Daoy (cell line): ENCODE results near the gene EXOSC10. TPM values are rescaled to one million over a fixed set of nuclear protein-coding genes. Genes with fewer than 3 reads are reported as not detected.
"Not testable (repeated sequence)": the region's sequence is repeated elsewhere in the genome, so short reads cannot be mapped to it uniquely, and the experiment has no call there.

Source experiments
- DNase-seq: peaks from one replicate; pipeline ENCODE4 v3.0.0-alpha.2; 2015; ENCODE audit warnings: low read depth
- total RNA-seq: library from RNA; depleted of rRNA; stranded (reverse); fragments of >200 nt; shearing (Covaris generic); gene quantifications from 2 replicates; pipeline ENCODE4 v1.2.3, GENCODE V29; 2014

Gene EXOSC10
- total RNA-seq, 1 experiment from 2014 or later: 69.1 TPM

DNA sequence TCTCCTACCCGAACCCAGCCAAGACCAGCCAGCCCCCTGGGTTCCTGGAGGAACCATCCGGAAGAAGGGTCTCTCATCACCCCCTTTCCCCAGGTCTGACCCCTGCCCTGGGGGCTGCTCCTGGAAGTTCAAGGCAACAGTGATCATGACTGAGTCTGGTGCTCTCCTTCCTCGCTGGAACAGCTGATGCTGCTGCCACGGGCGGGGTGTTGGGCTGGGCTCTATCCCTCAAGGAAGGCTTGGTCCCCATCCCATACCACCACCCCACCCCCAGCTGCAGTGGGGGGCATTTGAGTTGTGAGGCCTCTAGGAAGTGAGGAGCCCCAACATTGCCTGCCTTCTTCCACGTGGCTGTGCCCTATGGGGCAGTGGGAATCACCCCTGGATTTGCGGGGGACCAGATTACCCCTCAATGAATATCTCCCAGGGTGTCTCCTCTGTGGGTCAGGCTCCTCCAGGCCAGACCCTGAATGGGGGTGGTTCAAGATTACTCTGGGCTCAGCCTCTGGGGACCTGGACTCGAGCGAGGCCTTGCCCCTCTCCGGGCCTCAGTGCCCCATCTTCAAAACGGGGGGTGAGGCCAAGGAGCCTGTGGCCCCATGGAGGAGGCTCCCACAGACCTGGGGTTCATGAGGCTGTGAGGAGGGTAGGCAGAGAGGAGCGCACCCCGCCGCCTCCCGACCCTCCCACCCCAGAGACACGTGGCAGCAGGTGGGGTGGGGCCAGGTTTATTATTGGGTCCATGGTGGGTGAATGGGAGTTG is 55.4 kb downstream of the EXOSC10 start:
- DNase-seq: no peak

DNA sequence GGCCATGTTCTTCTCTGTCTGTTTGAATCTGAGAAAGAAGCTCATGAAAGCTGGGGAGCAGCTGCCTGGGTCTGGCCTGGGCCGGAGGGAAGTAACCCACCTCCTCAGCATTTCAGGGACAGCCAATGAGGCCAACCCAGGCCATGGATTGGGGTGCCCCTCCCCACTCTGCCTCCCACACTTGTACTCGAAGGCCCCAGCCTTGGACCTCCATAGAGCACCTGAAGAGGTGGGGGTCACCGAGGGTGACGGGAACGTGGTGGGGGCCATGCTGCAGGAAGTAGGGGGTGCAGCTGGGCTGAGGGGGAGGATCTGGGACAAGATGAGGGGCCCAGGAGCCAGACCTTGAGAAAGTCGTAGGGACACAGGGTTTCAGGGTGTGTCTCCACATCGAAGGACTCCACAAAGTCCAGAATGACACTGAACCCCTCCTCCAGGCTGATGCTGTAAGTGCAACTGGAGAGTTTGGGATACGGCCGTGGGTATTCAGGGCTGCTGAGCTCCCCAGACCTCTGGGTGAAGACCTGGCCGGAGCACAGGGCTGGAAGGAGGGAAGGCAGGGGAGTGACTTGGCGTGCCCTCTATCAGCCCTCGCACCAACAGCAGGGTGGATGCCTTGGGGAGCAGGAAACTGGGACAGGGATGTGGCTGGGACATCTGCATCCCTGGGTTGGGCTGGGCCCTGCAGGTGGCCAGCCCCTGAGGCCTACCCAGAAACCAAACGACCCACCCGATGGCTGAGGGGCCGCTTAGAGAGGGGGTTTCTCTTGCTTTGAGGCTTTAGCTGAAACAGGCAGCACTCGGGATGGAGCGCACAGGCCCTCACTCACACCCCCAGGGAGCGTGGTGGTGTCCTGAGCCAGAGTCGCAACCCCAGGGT is 56.4 kb downstream of the EXOSC10 start:
- no peak for DNase-seq

- DNase-seq: no peak
These were observed 57.6 kb downstream of the EXOSC10 start for GRCh38 chr1:11042065-11042464.

DNA sequence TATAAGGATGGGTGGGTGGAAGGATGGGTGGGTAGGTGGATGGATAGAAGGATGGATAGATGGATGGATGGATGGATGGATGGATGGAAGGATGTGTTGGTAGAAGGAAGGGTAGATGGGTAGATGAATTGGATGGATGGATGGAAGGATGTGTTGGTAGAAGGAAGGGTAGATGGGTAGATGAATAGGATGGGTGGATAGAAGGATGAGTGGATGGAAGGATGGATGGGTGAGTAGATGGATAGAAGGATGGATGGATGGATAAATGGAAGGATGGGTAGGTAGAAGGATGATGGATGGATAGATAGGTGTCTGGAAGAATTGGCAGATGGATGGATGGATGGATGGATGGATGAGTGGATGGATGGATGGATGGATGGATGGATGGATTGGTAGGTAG is 58.6 kb downstream of the EXOSC10 start:
- DNase-seq: no peak

DNA sequence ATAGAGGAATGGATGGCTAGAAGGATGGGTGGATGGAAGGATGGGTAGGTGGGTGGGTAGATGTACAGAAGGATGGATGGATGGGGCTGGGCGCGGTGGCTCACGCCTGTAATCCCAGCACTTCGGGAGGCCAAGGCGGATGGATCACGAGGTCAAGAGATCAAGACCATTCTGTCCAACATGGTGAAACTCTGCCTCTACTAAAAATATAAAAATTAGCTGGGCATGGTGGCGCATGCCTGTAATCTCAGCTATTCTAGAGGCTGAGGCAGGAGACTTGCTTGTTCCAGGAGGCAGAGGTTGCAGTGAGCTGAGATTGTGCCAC is 59.6 kb downstream of the EXOSC10 start:
- not testable (repeated sequence) for DNase-seq

- no peak for DNase-seq
These were observed 60.1 kb downstream of the EXOSC10 start for GRCh38 chr1:11039351-11040104.

DNA sequence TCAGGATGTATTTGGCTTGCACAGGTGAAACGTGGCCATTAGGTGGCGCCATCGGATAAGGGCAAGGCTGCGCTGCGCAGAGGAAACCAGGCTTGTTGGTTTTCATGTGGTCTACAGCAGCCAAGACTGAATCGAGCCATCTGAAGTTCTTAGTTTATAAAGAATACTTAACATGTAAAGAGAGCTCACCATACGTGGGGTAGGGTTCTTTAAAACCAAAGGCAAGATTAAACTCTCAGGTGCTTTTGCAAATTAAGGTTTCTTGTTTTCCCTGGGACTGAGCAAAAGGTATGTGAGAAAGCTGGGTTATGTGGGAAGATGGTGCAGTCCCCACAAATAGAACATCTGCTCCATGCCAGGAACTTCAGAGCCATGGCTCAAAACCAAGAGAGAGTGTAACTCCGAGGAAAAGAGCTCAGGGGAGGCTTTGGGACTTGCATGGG is 61.9 kb downstream of the EXOSC10 start:
- peak; percentile 86 for DNase-seq

- DNase-seq: not testable (repeated sequence)
These were observed 62.5 kb downstream of the EXOSC10 start for GRCh38 chr1:11037019-11037739.

- DNase-seq: no peak
These were observed 67.9 kb downstream of the EXOSC10 start for GRCh38 chr1:11031624-11032262.

GRCh38 chr1:11030865-11031264 is 68.8 kb downstream of the EXOSC10 start:
- DNase-seq: no peak

DNA sequence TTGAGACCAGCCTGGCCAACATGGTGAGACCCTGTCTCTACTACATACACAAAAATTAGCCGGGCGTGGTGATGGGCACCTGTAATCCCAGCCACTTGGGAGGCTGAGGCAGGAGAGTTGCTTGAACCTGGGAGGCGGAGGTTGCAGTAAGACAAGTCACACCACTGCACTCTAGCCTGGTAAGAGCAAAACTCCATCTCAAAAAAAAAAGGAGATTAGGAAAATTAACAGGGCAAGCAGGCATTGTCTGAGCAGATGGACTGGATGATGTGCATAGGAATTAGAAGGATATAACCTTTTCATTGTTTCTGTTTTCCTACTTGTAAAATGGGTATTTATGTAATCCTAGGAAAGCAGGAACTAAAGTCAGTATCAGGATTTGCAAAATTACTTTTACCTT is 71.7 kb downstream of the EXOSC10 start:
- no peak for DNase-seq

DNA sequence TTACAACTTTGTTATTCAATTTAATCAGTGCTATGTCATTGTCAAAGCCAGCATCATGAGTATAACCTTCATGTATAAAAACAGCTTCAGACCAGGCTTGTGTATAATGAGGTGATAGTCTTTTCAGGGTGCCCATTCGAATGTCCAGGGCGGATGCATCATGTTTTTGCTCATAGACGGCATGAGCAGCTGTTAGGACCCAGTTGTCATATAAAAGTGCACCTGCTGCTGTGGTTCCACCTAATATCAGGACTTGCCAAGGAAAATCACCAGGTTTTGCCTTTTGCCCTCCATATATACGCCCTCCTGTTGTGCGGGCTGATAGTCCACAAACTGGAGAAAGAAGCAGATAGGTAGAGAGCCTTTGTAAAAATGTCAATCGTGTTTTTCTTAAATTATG is 72.4 kb downstream of the EXOSC10 start:
- DNase-seq: no peak

DNA sequence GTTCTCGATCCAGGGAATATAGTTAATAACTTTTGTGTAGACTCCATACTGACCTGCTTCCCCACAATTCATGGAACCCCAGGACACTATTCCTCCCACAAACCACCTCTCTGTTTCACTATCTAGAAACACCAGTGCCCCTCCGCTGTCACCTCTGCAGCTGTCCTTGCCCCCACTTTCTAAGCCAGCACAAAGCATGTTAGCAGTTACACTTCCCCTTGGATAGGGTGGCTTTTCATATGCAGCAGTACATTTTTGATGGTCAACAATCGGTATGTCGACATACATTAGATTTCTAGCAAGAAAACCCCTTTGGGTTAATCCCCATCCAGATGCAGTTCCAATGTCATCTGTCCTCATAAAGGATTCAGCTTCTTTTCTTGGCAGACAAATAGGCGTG is 72.8 kb downstream of the EXOSC10 start:
- DNase-seq: no peak

DNA sequence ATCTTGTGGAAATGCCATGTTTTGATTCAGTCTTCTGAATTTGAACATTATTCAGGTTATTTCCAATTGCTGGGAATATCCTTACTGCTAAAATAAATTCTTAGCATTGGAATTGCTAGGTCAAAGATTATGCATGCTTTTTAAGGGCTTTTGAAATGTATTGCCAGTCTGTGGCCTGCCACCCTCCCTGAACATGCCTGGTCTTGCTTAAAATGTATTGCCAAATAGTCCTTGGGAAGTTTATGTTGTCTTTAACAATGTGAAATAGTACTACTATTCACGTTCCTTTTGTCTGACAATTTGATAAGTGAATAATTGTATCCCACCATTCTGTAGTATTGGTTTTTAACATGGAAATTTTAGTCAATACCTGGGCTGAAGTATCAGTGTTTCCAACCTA is 73.6 kb downstream of the EXOSC10 start:
- no peak for DNase-seq

DNA sequence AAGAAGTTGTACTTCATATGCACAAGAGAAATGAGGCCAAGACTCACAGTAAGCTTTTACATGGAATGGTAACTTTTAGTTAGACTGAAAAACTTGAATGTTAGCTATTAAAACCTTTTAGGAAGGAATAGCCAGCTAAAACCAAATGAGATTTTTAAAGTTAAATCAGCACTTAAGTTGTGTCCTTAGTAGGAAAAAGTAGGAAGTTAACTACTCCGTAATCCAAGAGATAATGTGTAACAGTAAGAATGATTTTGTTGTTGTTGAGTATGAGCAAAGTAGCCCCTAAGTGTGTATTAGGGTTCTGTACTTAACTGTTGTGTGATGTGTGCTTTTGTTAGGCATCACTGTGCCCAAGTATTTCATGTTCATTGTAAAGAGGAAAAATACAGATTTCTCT is 74.1 kb downstream of the EXOSC10 start:
- DNase-seq: no peak

GRCh38 chr1:11024874-11025203 is 74.8 kb downstream of the EXOSC10 start:
- DNase-seq: no peak

- DNase-seq: no peak
These were observed 75.4 kb downstream of the EXOSC10 start for GRCh38 chr1:11024154-11024873.

GRCh38 chr1:11023201-11023600 is 76.5 kb downstream of the EXOSC10 start:
- DNase-seq: no peak

DNA sequence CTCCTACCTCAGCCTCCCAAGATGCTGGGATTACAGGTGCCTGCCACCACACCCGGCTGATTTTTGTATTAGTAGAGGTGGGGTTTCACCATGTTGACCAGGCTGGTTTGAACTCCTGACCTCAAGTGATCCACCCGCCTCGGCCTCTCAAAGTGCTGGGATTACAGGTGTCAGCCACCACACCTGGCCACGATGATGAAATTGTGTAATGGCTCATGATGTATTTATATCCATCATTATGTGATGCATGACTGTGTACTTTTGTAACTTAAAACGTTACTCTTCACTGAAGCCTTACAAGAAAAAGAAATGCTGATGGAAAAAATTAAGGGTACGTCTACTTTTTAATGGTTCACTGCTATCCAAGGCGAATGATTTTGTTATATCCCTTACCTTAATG is 79.7 kb downstream of the EXOSC10 start:
- DNase-seq: no peak

DNA sequence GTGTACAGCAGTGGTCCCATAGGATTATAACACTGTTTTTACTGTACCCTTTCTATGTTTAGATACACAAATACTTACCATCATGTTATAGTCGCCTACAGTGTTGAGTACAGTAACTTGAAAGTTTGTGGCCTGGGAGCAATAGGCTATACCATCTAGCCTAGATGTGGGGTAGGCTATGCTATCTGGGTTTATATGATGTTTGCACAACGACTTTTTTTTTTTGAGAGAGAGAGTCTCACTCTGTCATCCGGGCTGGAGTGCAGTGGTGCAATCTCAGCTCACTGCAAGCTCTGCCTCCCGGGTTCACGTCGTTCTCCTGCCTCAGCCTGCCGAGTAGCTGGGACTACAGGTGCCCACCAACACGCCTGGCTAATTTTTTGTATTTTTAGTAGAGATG is 80.3 kb downstream of the EXOSC10 start:
- DNase-seq: not testable (repeated sequence)
